GM06990 (cell line): ENCODE results near the gene TMEM182.

Experiments
- DNase-seq: peaks from one replicate; pipeline ENCODE4 v3.0.0-alpha.2; 2011; ENCODE audit not compliant: insufficient read length; ENCODE audit errors: extremely low read depth
- H3K27me3 ChIP-seq: replicated peaks from 2 replicates; pipeline ENCODE4 v1.6.0; 2011; ENCODE audit warnings: low read length; ENCODE audit not compliant: control insufficient read depth, insufficient read depth
- H3K36me3 ChIP-seq: 2 replicates; pipeline ENCODE4 v1.5.1; 2011; ENCODE audit warnings: low read length; ENCODE audit not compliant: control insufficient read depth, insufficient read depth
- H3K4me3 ChIP-seq: replicated peaks from 2 replicates; pipeline ENCODE4 v1.5.1; 2011; ENCODE audit warnings: low read depth, mild to moderate bottlenecking, control low read depth, low read length
- CTCF ChIP-seq: IDR thresholded peaks from 2 replicates; pipeline ENCODE4 v1.5.1; 2011; ENCODE audit warnings: low read length, control low read depth, mild to moderate bottlenecking, inconsistent platforms; ENCODE audit not compliant: insufficient read depth, poor library complexity, severe bottlenecking

The TMEM182 gene

GRCh38 chr2:102758439-102758838, 3.4 kb upstream of the TMEM182 start:
- DNase-seq = no peak
- no peak for TF ChIP-seq CTCF
- Histone ChIP-seq H3K4me3 (no peak overlapping the region), H3K27me3 (no peaks in the 10 kb centered on the region), H3K36me3 (no peaks in the 10 kb centered on the region)

GRCh38 chr2:102764083-102764482, 2.3 kb downstream of the TMEM182 start:
- H3K36me3 ChIP-seq = no peaks in the 10 kb centered on the region
- no peak for TF ChIP-seq CTCF
- no peak for DNase-seq
- no peaks in the 10 kb centered on the region for H3K27me3 ChIP-seq
- no peak overlapping the region for H3K4me3 ChIP-seq

GRCh38 chr2:102765061-102765460, 3.2 kb downstream of the TMEM182 start:
- Histone ChIP-seq H3K27me3 (no peaks in the 10 kb centered on the region), H3K4me3 (no peak overlapping the region), H3K36me3 (no peaks in the 10 kb centered on the region)
- DNase-seq = no peak
- no peak for TF ChIP-seq CTCF

- Histone ChIP-seq H3K27me3 (no peaks in the 10 kb centered on the region), H3K4me3 (no peak overlapping the region), H3K36me3 (no peaks in the 10 kb centered on the region; the same call in 1 of the 2 replicates)
- no peak for TF ChIP-seq CTCF
- no peak for DNase-seq
Measured at GRCh38 chr2:102768253-102768652, 6.4 kb downstream of the TMEM182 start.

GRCh38 chr2:102768892-102769291, 7.1 kb downstream of the TMEM182 start:
- Histone ChIP-seq H3K4me3 (no peak overlapping the region), H3K27me3 (no peaks in the 10 kb centered on the region), H3K36me3 (no peaks in the 10 kb centered on the region; the same call in 1 of the 2 replicates)
- DNase-seq = no peak
- no peak for TF ChIP-seq CTCF

- no peaks in the 10 kb centered on the region; the same call in 1 of the 2 replicates for H3K36me3 ChIP-seq
- H3K27me3 ChIP-seq = no peaks in the 10 kb centered on the region
- TF ChIP-seq CTCF = no peak
- DNase-seq = no peak
- H3K4me3 ChIP-seq = no peak overlapping the region
Measured at GRCh38 chr2:102770506-102770905, 8.7 kb downstream of the TMEM182 start.
